Stimulated activated naive CD8-positive, alpha-beta T cell treated with anti-CD3 and anti-CD28 coated beads, Interleukin-15, Interleukin-2, amounts not matched to agents 100 U/mL and 50 U/mL, for 24 hours (primary cell): ENCODE measurements around the gene SIGLEC15.
"Not testable (repeated sequence)": the region's sequence is repeated elsewhere in the genome, so short reads cannot be mapped to it uniquely, and the experiment has no call there.

ENCODE experiments used
- ATAC-seq: fragments of 150-1000 bp; cut with Tn5 transposase; one replicate; pipeline ENCODE4 v1.10.0; 2021
- DNase-seq: peaks from one replicate; pipeline ENCODE4 v3.0.0; 2021

The SIGLEC15 gene

DNA sequence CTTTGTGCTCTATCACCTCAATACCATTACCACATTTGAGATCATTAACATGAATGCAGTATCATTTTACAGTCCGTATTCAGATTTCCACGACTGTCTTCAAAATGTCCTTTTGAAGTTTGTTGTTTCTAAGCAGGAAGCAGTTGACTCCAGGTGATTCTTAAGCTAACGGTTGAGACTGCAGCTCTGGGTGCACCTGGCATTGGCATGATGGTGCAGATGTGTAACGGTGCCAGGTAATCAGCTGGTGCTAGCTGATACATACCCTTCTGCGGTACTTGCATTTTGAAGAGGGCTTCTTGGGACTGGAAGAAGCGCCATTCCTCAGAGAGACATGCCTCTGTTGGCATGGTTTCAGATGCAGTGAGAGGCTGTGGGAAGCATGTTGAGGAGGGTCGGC lies 19.5 kb downstream of the SIGLEC15 start:
- DNase-seq, result no peak
- no peak for ATAC-seq

DNA sequence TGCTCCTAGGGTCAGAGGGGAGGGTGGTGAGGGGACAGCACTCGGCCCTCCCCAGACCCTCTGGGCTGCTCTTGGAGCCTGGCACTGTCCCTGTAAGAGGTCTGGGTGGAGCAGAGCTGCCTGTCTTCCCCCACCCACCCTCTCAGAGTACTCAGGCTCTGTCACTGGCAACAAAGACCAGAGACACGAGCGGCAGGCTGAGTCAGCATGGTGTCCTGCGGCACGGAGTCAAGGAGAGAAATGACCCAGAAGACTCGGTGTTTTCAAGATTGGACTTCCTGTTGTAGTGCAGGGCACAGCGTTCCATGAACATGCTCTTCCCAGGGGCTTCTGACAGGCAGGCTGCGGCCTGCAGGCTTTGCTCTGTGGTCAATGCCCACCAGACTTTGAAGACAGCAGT lies 19.9 kb downstream of the SIGLEC15 start:
- no peak for DNase-seq
- no peak for ATAC-seq

DNA sequence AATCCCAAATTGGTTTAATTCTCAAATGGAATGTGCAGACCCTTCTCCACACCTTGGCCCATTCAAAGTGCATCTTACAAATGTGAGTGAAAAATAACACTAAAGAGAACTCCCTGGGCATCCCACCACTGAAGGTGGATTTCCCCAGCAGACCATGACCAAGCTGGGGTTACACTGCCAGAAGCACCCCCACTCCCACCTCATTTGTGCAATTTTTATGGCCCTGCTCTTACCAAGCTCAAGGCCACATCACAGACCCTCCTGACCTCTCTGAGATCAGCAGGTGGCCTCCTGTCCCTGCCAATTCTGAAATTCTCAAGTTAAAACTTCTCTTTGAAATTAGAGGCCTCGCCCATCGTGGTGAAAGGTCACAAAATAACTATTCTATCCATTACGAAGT lies 21.6 kb downstream of the SIGLEC15 start:
- ATAC-seq, result peak; percentile 70
- DNase-seq, result no peak

DNA sequence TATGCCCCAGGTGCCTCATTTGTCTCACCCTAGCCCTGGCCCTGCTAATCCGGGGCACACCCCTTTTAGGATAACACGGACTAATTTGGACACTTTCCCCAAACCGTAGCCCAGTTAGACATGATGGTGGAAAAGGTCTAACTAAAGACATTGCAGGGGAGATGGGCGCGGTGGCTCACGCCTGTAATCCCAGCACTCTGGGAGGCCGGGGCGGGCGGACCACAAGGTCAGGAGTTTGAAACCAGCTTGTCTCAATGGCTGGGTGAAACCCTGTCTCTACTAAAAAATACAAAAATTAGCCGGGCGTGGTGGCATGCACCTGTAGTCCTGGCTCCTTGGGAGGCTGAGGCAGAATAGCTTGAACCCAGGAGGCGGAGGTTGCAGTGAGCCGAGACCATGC lies 23.2 kb downstream of the SIGLEC15 start:
- DNase-seq, ATAC-seq: not testable (repeated sequence)

DNA sequence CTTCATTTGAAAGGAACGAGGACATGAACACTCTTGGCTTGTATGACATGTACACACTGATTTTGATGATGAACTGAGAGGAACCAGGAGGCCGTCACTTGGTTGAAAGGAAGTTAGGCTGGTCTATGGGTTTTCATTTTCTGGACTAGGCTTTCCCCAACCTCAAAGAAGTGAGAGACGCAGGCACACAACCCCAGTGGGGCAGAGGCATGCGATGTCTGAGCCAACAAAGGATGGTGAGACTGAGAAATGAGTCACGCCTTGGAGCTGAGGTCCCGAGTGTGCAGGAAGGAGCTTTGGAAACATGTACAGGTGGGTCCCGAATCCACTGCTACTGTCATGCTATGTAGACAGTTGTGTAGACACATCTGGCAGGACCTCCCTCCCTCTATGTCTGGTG lies 24.1 kb downstream of the SIGLEC15 start:
- DNase-seq, result no peak
- ATAC-seq, result peak; percentile 14

DNA sequence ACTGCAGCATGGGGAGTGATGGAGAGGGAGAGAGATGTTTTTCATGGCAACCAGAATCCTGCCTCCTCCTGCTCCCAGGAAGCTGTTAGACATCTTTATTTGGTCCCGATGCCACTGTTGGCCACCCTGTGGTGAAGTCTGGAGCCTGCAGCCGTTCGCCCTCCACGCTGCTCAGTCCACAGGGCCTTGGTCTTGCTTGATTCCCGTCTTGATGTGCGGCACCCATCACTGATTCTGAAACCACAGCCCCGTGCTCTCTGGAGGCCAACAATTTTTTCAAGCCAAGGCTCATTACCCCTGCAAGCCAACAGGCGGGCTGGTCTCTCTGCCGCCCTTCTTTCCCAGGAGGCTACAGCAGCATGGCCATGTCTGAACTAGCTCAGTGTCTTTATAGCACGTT lies 24.5 kb downstream of the SIGLEC15 start:
- ATAC-seq, result no peak
- no peak for DNase-seq

DNA sequence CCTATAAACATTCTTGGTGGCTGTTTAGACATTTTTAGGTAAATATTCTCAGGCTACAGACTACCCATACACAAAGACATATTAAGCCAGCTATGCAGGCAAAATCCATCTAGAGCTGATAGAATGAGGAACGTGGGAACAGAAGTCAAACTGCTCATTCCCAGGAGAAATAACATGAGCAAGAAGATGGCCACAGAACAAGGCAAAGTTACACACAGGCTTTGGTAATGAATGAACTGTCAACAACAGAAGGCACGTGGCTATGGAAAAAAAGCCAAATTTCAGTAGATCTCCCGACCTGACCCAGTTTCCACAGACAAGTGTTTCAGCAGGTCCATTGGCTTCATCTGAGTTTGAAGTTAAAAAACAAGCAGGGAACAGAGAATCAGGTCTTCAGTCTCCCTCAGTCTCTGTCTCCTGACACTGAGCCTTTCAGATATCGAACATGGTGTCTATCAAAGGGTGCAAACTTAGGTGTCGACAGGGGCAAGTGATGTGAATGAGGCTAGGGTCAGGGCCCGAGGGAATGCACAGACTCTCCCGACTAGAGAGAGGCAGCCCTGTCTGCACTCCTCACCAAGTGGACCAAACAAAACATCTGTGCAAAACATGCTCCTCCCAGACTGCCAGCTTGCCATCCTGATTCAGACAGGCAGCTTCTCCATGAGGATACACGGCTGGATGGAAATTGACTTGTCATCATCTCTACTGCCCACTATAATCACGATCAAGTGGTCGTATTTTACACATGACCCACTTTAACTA lies 25.9 kb downstream of the SIGLEC15 start:
- ATAC-seq (no peak), DNase-seq (no peak)

DNA sequence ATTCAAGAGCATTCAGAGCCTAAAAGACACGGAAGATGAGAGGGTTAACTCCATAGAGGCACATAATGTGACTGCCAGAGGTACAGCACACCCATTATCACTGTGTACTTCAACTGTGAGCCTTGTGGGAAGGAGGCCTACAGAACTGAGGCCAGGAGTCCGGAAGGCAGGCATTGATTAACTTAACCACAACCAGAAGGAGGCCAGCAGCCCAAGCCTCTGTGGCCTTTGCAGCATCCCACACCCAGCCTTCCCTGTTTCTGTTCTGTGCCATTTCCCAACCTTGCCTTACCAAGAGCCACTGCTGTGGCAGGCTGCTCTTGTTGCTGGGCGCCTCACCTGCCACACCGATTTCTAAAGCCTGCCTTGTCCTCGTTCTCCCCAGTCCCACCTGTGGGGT lies 27.2 kb downstream of the SIGLEC15 start:
- ATAC-seq (no peak), DNase-seq (no peak)

DNA sequence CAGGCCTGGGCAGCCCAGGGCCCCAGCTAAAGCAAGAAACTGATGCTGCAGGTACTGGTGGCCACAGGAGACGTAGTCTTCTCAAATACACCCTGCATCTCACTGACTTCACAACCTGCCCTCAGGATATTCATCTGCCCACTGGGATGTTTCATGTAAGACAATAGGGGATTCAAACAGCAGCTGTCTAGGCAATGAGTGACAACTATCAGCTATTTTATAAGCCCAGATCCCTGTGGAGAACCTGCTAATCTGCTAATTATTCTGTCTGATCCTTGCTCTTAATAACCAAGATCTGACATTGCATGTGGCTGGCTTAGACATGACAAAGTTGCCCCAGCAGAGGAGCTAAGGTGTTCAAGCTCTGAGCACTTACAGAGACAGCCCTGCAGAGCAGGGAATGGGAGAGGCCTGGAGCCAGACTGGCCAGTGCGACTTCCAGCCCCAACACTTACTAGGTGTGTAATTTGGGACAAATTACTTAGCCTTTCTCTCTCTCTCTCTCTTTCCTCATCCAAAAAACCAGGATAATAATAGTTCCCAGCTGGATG lies 28.6 kb downstream of the SIGLEC15 start:
- no peak for DNase-seq
- ATAC-seq, result no peak

DNA sequence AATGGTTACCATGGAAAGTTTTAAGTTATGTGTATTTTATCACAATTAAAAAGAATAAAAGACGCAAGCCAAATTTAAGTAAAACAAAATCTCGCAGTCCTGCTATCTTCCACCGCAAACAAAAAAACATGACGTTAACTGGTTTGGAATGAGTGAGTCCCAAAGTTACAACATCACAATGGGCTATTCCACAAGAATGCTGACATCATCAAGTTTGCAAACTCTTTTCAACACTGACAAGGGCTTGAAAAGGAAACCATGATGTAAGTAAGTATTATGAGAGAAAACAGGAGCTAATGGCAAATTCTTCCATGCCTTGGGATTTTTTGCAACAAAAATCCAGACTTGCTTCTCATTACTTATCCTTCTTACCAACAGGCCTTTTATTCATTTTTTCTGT lies 31.1 kb downstream of the SIGLEC15 start:
- ATAC-seq, result no peak
- DNase-seq, result no peak

DNA sequence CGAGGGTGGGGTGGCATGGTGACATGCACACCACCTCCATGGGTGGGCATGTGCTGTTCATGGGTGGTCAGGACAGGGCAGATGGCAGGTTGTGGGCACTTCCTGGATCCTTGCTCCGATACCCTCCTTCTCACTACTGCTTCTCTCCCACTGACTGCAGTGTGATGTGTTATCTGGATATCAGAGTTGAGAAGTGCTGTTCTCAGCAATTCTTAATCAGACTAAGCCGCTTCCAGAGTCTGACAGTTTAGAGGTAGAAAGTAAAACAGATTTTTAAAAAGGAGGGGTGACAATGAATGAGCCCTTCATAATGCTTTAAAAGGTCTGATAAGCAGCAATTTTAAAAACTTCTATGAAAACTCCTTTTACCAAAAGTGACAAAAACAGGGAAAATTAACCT lies 33.9 kb downstream of the SIGLEC15 start:
- no peak for DNase-seq
- no peak for ATAC-seq

DNA sequence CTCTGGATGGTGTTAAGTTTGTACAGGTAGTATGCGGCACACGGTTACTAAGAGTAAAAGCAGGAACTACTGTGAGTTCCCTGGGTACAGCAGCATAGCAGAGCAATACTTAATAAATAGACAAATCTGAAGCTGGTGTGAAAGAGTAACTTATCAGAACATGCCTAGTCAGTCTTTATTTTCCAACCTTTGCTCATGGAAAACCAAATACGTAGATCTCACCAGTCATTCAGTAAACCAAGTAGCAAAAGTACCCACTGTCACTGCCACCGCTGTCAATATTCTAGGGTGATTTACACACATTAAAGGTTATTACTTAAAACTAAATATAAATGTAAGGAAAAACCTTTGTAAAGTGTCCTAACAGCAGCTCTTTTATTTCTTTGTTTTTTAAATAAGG lies 35.0 kb downstream of the SIGLEC15 start:
- no peak for DNase-seq
- no peak for ATAC-seq

DNA sequence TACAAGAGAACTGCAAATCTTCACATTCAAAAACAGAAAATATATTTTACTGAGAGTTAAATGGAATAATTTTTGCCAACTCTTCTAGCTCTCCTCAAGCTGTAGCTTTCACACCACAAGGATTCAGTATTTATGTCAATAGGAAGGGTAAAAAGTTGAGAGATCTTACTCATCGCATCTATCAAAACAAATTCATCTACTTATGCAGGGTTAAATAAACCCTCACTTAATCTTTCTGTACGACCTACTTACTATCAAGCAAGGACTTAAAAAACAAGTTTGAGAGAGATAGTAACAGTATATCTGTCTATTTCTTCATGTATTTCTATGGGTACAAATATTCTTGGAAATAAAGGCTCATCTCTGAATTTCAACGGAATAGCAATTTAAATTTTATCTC lies 35.5 kb downstream of the SIGLEC15 start:
- DNase-seq, result no peak
- no peak for ATAC-seq

DNA sequence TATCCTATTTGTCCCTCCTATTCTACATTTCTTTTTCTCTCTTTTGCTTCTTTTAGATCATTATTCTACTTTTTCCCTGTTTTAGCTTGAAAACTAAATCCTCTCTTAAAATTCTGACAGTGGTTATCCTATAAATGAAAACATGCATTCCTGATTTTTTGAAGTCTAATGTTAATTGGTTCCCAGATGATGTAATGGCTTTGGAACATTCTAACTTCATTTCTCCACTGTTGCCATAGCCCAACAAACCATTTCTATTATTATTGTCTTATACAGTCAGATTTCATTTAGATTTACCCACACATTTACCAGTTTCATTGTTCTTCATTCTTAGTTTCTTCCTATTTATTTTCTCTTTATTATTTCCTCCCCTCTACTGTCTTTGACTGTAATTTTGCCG lies 36.5 kb downstream of the SIGLEC15 start:
- ATAC-seq, result no peak
- DNase-seq, result no peak

DNA sequence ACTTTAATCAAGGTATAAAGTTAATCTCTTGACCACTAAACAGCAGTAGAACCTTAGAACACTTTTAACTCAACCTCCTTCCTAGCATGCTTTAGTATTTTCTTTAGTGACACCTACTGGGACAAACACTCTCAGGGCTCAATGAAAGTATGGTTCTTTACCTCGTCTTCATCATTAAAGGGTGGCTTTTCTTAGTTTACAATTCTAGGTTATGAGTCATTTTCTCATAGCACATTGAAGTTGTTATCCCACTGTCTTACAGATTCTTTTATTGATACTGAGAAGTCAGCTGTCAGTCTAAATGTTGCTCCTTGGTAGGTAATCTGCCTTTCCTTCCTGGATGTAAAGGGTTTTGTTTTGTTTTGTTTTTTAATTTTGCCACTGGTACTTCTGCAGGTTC lies 38.0 kb downstream of the SIGLEC15 start:
- DNase-seq (no peak), ATAC-seq (peak; percentile 57)

DNA sequence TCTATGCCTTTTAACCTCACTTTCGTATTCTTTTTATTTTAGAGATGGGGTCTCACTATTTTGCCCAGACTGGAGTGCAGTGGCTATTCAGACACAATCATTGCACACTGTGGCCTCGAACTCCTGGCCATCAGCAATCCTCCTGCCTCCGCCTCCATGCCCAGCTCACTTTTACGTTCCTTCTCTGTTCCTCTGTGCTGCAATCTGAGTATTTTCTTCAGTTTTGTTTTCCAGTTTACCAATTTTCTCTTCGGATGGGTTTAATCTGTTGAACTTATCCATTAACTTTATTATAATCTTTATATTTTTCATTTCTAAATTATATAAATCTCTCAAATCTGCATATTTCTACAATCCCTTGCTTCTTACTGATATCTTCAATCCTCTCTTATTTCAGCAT lies 38.6 kb downstream of the SIGLEC15 start:
- no peak for DNase-seq
- ATAC-seq, result no peak

DNA sequence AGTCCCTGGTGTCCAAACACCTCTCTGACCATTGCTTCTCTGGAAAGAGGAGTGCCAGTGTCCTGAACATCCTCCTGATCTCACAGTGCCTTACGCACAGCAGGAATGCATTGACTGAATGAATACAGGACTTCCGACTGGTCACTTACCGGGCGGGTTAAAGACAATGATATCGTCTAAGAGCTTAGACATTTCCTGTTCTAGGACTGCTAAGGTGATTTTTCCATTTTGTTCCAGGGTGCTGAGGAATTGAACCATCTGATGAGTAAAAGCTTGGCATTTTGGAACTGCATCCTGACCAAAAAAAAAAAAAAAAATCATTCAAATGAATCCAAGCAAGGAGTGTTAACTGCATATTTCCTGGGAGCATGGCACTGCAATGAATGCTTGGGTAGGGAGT lies 40.0 kb downstream of the SIGLEC15 start:
- ATAC-seq (no peak), DNase-seq (no peak)

DNA sequence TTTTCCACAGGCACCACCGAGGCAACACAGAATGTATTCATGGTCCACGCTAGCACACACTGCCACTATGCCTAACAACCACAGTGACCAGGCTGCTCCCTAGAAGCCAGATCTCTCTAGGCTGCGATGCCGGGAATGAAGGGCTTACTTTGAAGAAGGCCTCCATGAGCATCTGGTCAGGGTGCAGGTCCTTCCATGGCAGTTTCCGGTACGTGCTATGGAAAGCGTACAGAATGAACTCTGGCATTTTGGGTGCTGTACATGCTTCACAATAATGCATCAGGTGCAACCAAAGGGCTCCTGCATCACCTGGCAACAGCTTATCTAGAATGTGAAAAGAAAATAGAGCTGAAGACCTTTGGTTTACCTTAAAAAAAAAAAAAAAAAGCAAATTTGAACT lies 44.9 kb downstream of the SIGLEC15 start:
- DNase-seq (no peak), ATAC-seq (no peak)

DNA sequence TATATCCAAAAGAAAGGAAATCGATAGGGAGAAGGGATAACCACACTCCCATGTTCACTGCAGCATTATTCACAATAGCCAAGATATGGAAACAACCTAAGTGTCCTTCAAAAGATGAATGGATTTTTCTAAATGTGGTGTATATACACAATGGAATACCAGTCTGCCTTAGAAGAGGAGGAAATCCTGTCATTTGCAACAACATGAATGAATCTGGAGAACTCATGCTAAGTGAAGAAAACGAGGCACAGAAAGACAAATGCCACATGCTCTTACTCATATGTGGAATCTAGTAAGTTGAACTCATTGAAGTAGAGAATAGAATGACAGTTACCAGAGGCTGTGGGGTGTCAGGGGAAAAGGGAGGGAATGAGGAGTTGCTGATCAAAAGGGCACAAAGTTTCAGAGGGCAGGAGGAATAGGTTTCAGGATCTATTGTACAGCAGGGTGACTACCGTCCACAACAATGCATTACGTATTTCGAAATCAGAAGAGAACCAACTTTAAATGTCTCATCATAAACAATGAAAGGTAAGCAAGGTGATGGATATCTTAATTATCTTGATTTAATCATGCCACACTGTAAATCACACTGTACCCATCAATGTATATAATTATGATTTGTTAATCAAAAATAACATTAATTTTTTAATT lies 46.1 kb downstream of the SIGLEC15 start:
- ATAC-seq (no peak), DNase-seq (no peak)

DNA sequence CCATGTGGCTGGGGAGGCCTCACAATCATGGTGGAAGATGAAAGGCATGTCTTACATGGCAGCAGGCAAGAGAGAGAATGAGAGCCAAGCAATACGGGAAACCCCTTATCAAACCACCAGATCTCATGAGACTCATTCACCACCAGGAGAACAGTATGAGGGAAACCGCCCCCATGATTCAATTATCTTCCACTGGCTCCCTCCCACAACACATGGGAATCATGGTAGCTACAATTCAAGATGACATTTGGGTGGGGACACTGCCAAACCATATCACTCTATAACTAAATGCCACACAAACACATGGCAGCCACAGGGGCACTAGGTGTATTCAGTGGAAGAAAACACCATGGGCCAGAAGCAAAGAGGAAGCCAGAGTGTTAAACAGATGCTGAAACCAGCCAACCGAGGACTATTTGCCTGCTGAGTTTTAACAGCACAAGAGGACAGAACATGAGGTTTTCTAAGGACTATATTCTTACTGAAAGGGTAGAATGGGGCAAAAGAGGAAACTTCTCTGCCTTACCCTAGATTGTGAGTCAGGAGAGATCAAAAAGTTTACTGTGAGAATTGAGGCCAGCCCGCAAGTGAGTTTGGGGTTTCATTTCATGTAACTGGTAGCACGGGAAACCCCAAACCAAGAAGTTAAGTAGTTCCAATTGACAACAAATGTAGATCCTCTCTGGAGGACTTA lies 49.2 kb downstream of the SIGLEC15 start:
- DNase-seq, result peak; percentile 54

DNA sequence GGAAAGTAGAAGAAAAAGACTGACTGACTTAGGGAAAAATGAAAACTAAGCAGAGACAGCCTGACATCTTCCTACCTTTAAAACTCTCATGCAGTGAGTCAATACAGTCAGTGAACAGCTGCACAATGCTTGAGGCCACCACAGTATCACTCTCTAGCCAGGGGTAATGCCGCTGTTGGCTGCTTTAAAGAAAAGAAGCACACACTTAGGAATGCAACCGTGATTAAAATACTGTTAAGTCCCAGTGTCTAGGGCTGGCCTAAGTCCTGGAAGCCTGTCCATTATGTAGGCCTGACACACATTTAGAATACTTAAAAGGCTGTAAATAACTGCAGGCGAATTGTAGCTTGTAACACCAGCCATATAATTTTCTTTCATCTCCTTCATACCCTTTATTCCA lies 50.7 kb downstream of the SIGLEC15 start:
- DNase-seq (no peak), ATAC-seq (no peak)

More for the DNA sequence above, 49.2 kb downstream of the SIGLEC15 start:
- ATAC-seq, result peak; percentile 93

DNA sequence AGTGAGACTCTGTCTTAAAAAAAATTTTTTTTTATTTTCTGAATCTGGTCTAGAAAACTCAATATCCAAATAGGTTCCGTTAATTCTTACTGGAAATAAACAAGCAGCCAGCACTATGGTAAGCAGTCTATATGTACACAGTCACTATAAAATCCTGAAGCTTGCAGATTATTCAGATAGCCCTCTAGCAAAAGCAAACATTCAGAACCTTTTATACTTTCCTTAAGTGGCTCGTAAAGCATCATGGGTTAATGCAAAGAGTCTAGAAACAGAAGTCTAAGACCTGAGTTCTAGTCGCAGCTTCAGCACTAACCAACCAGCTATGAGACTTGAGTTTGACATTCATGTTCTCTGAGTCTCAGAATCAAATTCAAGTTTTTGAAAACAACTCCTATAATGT lies 51.9 kb downstream of the SIGLEC15 start:
- no peak for ATAC-seq
- DNase-seq, result no peak
